ENCODE results near the gene CDH4. TPM values are rescaled to one million over a fixed set of nuclear protein-coding genes. Genes with fewer than 3 reads are reported as not detected.
A peak's percentile ranks its signal among the peaks of the same experiment; 100 is the strongest.

The CDH4 gene
- total RNA-seq, 1 donor from 2014 or later = not detected

DNA sequence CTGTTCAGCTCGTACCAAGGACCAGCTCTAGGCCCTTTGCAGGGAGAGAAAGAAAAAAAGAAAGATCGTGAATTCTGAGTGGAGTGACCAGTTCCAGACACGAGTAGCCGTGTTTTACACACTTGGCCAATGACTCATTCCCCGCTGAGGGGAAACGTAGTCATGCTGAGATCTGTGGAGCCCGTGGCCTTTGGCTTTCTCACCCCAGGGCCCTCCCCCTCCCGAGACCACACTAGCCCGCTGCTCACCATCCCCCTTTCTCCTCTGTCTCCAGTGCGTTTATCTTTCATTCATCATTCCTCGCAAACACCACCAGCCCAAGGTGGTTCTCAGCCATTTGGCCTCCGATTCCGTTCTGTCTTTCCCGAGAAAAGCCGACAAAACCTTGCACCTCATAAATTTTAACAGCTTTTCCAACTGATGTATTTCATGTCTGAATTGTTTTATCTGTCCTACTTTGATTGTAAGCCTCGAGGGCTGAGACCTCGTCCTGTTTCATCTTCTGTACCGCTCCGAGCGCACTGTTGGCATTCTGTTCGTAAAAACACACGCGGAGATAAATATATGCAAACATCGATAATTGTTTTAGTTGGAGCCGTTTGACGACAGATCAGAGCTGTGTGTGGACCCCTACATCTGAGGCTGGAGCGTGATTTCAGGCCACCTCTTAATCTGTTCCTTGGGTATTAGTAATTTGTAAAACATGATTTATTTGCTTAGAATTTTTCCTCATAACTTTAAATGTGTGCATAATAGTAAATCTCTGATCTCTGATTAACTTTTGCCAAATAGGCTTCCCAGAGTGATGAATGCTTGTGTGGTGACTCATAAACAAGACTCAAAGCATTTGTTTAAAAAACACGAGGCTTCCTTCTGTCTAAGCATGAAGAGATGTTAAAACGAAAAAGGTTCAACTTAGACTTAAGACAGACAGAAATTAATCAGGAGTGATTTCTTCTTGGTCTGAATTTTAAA lies 336.6 kb downstream of the CDH4 start:
- DNase-seq (ENCODE audit: low spot score) (no peak), ATAC-seq (no peak)

GRCh38 chr20:61590236-61590635 lies 338.2 kb downstream of the CDH4 start:
- DNase-seq (ENCODE audit: low spot score) (no peak), ATAC-seq (no peak)

DNA sequence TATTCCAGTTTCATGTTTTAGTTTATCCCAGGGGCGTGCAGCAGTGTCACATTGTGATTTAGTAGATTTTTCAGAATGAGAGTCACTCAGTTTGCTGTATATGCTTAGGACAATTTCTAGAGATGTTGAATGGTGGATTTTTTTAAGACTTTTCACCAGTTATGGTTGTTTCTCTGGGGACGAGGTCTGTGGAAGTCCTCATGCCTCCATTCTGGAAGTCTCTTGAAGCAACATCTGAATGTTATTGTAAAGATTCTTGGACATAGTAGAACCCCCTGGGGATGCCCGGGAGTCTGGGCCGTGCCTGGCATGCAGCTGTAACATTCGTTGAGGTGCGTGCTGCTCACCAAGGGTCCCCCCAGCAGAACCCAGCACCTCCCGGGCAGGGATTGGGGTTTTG lies 341.5 kb downstream of the CDH4 start:
- no peak for ATAC-seq
- no peak for DNase-seq (ENCODE audit: low spot score)

- DNase-seq (ENCODE audit: low spot score) = no peak
- ATAC-seq = no peak
Observed at GRCh38 chr20:61594198-61594597, 342.1 kb downstream of the CDH4 start.

DNA sequence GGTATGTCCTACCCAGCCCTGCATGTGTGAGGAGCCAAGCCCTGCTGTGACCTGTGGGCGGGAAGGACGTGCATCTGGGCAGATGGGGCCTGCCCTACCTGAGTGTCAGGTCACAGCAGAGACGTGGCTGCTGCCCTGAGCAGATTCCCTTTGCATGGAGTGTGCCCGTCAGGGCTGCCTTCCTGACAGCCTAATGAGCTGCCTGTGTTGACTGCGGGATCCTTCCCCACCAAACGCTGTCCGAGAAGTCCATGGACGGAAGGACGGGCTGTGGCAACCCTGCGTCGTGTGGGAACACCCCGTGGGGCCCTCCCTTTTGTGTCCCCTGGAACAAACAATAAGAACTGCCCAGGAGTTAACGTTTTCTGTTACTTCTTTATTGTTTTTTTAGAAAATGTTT lies 343.2 kb downstream of the CDH4 start:
- ATAC-seq (no peak), DNase-seq (ENCODE audit: low spot score) (no peak)

GRCh38 chr20:61596687-61597330 lies 344.7 kb downstream of the CDH4 start:
- no peak for ATAC-seq
- no peak for DNase-seq (ENCODE audit: low spot score)

DNA sequence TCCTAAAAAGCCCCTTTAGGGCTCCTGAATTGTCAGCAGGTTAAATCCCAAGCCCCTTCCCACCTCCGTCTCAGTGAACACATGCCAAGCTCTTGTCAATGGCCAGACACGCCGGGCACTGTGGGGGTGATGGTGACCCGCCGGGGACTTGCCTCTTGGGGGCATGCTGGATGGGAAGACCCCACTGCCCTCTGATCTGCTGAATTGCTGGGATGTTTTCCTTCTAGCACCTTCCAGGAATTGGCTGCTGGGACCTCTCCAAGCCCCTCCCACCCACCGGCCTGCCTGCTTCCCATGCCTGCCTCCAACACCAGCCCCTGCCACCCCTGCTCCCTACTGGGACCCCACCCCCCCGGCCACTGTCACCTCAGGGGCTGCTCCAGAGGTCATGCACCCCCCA lies 345.9 kb downstream of the CDH4 start:
- DNase-seq (ENCODE audit: low spot score) (no peak), ATAC-seq (no peak)

DNA sequence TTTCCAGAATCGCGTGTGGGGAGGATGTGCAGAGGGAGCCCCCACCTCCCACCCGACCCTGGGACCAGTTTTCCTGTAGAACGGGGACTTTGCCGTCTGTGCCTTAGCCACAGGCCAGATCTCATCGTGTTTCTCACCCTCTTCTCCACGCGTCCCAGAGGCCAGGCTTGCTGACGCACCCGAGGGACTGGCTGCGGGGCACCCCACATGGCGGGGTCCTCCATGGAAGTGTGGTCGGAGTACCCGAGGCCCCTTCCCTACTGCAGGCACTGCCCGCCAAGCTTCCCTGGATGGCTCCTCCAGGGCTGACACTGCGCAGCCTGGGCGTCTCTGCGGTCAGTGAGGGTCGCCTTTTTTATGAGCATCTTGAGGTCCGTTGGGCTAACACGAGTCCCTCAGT lies 346.5 kb downstream of the CDH4 start:
- ATAC-seq (no peak), DNase-seq (ENCODE audit: low spot score) (no peak)

GRCh38 chr20:61599061-61599531 lies 347.0 kb downstream of the CDH4 start:
- DNase-seq (ENCODE audit: low spot score) (no peak), ATAC-seq (no peak)

DNA sequence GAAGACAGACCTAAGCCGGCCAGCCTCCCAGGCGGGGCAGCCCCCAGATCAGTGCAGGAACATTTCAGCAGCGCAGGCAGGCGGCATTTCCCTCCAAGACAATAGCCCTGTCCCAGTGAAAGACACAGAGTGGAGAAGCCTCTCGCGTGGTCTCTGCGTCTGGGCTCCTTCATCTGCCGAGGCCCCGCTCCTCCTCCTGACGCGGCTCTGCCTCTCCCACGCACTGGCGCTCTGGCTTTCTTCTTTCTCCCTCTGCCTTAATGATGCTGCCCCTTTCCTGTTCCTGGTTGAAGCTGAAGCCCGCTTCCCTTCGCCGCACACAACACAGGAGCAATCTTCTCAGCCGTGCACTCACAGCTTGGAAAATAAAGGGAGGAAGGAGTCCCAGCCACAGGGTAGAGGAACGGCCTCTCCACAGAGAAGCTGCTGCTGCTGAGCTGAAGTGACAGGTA lies 347.5 kb downstream of the CDH4 start:
- DNase-seq (ENCODE audit: low spot score) = no peak

GRCh38 chr20:61600016-61600415 lies 348.0 kb downstream of the CDH4 start:
- ATAC-seq (no peak), DNase-seq (ENCODE audit: low spot score) (no peak)

More for the DNA sequence above, 347.5 kb downstream of the CDH4 start:
- ATAC-seq = no peak

- no peak for ATAC-seq
- DNase-seq (ENCODE audit: low spot score) = no peak
Observed at GRCh38 chr20:61601361-61601760, 349.3 kb downstream of the CDH4 start.

DNA sequence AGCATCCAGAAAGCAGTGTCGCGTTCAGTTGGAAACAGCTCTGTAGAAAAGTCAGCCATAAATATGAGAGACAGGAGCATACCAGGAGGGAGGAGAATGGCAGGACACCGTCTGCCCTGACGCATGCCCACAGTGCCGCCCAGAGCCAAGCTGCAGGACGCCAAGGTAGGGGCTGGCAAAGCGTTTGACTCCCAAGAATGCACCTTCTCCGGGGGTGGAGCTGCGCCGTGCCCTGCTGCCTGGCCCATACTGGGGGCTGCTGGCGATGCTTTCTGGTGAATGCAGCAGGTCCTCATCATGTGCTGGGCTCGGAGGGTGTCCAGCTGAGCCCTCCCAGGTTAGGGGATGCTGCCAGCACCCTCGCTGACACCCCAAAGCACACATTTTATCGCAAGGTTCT lies 349.8 kb downstream of the CDH4 start:
- no peak for DNase-seq (ENCODE audit: low spot score)
- no peak for ATAC-seq

- DNase-seq (ENCODE audit: low spot score) (no peak), ATAC-seq (no peak)
Observed at GRCh38 chr20:61603715-61604114, 351.7 kb downstream of the CDH4 start.

DNA sequence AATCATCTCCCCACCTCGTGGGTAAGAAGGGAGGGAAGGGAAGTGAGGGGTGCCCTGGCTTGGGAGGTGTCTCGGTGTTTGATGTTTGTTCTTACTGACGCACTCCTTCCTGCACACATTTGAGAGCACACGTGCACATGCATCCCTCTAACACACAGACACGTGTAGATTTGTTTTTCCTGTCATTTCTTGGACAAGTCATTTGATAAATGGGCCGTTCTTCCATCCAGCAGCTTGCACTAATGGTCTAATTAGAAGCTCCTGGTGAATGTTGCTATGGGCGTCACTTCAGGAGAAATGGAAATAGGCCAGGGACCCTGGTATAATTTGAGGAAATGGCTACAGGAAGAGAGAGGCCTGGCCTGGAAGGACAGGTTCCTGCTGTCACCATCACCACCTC lies 352.5 kb downstream of the CDH4 start:
- no peak for DNase-seq (ENCODE audit: low spot score)
- no peak for ATAC-seq

DNA sequence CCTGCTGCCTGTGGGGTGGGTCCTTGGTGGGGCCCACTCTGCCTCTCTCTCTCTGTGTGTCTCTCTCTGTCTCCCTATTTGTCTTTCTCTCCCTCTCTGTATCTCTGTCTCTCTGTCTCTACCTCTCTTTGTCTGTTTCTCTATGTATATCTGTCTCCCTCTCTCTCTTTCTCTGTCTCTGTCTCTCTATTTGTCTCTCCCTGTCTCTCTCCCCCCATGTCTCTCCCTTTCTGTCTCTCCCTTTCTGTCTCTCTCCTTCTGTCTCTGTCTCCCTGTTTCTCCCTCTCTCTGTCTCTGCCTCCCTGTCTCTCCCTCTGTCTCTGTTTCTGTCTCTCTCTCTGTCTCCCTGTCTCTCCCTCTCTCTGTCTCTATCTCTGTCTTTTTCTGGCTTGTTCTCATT lies 353.2 kb downstream of the CDH4 start:
- no peak for ATAC-seq
- DNase-seq (ENCODE audit: low spot score) = no peak

GRCh38 chr20:61605862-61606557 lies 353.9 kb downstream of the CDH4 start:
- ATAC-seq (no peak), DNase-seq (ENCODE audit: low spot score) (no peak)

DNA sequence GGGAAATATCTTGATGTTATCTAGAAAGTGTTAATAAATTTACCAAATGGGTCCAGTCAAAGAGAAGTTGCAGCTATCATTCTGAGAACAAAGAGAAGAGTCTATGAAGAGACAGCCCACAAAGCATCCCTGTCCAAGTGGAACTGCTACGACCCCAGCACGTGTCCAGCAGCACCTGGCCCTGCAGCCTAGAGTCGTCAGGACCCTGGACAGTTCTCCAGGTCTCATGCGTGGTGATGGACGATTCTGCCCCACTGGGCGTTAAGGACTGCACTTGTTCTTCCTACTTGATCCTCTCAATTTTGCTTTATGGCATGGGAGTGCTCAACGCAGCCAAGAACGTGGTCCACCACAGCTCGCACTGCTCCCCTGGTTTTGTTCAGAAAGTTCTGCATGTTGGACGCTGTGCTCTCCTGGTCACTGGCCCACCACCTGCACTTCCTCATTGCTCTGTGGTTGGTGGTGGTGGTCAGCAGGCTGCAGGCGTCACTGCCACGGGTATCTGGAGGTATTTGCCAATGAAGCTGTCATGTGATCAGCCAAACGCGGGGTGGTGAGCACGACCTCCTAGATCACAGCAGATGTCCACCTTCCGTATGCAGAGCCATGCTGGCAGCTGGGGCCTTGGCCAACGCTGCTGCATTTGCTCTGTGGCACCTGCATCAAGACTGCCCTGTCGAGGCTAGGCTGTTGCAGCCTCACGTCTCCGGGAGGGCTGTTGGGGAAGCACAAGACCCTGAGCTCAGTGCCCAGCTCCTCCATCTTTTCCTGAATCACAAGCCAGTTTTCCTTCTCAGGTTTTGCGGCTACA lies 356.4 kb downstream of the CDH4 start:
- ATAC-seq = peak; percentile 33
- DNase-seq (ENCODE audit: low spot score) = no peak

GRCh38 chr20:61609461-61609860 lies 357.4 kb downstream of the CDH4 start:
- DNase-seq (ENCODE audit: low spot score) (no peak), ATAC-seq (no peak)

GRCh38 chr20:61611401-61612180 lies 359.5 kb downstream of the CDH4 start:
- ATAC-seq (no peak), DNase-seq (ENCODE audit: low spot score) (no peak)
